ENCODE results near the gene DCST1.

DNA sequence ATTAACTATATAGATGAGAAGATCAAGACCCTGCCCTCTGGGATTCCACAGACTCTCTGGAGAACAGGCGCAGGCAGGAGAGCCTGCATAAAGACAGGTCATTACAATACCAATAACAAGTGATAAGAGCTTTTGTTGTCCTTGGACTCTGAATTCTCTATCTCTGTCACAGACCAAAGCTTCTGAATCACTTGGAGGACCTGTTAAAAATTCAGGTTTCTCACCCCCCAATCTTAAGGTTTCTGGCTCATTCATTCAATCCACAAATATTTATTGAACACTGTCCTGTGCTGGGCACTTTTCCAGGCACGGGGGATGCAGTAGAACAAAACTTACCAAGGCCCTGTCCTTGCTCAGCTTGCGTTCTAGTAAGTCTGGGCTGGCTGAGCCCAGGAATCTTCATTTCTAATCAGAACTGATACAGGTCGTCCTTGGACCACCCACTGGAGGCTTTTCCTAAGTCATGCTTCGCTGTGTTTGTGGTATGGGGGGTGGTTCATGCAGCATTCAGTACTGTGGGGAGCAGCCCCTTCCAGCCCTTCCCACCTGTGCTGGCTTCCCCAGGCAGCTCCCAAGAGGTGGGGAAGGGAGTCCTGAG is 31.3 kb downstream of the DCST1 start:
- TF ChIP-seq, protein P1, sequence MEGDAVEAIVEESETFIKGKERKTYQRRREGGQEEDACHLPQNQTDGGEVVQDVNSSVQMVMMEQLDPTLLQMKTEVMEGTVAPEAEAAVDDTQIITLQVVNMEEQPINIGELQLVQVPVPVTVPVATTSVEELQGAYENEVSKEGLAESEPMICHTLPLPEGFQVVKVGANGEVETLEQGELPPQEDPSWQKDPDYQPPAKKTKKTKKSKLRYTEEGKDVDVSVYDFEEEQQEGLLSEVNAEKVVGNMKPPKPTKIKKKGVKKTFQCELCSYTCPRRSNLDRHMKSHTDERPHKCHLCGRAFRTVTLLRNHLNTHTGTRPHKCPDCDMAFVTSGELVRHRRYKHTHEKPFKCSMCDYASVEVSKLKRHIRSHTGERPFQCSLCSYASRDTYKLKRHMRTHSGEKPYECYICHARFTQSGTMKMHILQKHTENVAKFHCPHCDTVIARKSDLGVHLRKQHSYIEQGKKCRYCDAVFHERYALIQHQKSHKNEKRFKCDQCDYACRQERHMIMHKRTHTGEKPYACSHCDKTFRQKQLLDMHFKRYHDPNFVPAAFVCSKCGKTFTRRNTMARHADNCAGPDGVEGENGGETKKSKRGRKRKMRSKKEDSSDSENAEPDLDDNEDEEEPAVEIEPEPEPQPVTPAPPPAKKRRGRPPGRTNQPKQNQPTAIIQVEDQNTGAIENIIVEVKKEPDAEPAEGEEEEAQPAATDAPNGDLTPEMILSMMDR (CRISPR knock-in tag; IDR thresholded peaks at IDR 0.05) = no peak
- TF ChIP-seq, protein P2, sequence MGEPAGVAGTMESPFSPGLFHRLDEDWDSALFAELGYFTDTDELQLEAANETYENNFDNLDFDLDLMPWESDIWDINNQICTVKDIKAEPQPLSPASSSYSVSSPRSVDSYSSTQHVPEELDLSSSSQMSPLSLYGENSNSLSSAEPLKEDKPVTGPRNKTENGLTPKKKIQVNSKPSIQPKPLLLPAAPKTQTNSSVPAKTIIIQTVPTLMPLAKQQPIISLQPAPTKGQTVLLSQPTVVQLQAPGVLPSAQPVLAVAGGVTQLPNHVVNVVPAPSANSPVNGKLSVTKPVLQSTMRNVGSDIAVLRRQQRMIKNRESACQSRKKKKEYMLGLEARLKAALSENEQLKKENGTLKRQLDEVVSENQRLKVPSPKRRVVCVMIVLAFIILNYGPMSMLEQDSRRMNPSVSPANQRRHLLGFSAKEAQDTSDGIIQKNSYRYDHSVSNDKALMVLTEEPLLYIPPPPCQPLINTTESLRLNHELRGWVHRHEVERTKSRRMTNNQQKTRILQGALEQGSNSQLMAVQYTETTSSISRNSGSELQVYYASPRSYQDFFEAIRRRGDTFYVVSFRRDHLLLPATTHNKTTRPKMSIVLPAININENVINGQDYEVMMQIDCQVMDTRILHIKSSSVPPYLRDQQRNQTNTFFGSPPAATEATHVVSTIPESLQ (CRISPR knock-in tag; conservative IDR thresholded peaks at IDR 0.05) = no peak
- TF ChIP-seq CEBPB (IDR thresholded peaks at IDR 0.05; ENCODE audit: borderline replicate concordance, low read depth, low read length) (no peak), ZNF383 (CRISPR knock-in tag; IDR thresholded peaks at IDR 0.05; ENCODE audit: borderline replicate concordance) (no peak), ZNF317 (CRISPR knock-in tag; IDR thresholded peaks at IDR 0.05) (no peak), KLF12 (CRISPR knock-in tag; IDR thresholded peaks at IDR 0.05; ENCODE audit: borderline replicate concordance) (no peak), SNRNP70 (IDR thresholded peaks at IDR 0.05; ENCODE audit: low read depth, low read length) (no peak), MAFK (conservative IDR thresholded peaks at IDR 0.05 in 1 of 2, IDR thresholded peaks at IDR 0.05 in 1 of 2; ENCODE audit: low read length in 2 of 2) (no peak), BRCA1 (CRISPR knock-in tag; IDR thresholded peaks at IDR 0.05) (no peak), POLR2AphosphoS2 (IDR thresholded peaks at IDR 0.05; ENCODE audit: low read depth, low read length) (no peak), CHD2 (IDR thresholded peaks at IDR 0.05; ENCODE audit: low read depth, low read length) (no peak), YY1 (IDR thresholded peaks at IDR 0.05; ENCODE audit: insufficient read depth, insufficient replicate concordance, low read depth, low read length) (no peak)
- TF ChIP-seq, protein P3, sequence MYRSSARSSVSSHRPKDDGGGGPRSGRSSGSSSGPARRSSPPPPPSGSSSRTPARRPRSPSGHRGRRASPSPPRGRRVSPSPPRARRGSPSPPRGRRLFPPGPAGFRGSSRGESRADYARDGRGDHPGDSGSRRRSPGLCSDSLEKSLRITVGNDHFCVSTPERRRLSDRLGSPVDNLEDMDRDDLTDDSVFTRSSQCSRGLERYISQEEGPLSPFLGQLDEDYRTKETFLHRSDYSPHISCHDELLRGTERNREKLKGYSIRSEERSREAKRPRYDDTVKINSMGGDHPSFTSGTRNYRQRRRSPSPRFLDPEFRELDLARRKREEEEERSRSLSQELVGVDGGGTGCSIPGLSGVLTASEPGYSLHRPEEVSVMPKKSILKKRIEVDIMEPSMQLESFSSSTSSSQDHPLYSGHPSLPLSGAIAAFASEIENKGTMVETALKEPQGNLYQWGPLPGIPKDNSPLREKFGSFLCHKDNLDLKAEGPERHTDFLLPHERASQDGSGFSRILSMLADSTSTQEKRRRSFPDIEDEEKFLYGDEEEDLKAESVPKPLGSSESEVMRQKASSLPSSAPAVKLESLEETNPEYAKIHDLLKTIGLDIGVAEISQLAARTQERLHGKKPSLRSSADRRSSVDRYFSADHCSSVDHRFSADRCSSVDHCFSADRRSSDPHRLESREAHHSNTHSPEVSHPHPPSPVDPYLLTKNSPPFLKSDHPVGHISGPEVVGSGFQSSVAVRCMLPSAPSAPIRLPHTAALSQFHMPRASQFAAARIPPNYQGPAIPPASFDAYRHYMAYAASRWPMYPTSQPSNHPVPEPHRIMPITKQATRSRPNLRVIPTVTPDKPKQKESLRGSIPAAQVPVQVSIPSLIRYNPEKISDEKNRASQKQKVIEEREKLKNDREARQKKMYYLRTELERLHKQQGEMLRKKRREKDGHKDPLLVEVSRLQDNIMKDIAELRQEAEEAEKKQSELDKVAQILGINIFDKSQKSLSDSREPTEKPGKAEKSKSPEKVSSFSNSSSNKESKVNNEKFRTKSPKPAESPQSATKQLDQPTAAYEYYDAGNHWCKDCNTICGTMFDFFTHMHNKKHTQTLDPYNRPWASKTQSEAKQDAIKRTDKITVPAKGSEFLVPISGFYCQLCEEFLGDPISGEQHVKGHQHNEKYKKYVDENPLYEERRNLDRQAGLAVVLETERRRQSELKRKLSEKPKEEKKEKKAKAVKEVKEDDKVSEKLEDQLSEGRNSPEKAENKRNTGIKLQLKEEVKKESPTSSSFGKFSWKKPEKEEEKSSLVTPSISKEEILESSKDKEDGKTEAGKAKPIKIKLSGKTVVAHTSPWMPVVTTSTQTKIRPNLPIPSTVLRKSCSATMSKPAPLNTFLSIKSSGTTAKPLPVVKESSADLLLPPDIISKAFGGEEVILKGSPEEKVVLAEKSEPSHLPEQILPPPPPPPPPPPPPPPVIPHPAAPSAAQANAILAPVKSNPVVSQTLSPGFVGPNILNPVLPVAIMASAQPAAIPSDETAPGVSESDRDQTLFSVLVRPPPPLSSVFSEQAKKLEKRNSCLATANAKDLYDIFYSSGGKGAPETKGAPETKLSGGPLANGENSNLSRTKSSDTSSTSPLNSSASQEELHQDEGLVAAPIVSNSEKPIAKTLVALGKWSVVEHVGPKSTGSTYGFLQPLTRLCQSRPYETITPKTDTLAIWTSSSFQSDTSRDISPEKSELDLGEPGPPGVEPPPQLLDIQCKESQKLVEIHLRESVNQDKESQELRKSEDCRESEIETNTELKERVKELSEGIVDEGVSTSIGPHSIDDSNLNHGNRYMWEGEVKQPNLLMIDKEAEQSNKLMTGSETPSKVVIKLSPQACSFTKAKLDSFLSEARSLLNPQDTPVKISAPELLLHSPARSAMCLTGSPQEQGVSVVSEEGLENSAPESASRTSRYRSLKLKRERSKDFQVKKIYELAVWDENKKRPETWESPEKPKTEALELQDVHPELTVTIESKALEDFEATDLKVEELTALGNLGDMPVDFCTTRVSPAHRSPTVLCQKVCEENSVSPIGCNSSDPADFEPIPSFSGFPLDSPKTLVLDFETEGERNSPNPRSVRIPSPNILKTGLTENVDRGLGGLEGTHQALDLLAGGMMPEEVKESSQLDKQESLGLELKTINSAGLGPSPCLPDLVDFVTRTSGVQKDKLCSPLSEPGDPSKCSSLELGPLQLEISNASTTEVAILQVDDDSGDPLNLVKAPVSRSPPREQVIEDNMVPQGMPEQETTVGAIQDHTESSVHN (CRISPR knock-in tag; IDR thresholded peaks at IDR 0.05) = no peak
- TF ChIP-seq, protein P4, sequence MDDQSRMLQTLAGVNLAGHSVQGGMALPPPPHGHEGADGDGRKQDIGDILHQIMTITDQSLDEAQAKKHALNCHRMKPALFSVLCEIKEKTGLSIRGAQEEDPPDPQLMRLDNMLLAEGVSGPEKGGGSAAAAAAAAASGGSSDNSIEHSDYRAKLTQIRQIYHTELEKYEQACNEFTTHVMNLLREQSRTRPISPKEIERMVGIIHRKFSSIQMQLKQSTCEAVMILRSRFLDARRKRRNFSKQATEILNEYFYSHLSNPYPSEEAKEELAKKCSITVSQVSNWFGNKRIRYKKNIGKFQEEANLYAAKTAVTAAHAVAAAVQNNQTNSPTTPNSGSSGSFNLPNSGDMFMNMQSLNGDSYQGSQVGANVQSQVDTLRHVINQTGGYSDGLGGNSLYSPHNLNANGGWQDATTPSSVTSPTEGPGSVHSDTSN (CRISPR knock-in tag; IDR thresholded peaks at IDR 0.05; ENCODE audit: borderline replicate concordance) = no peak
